Keratinocyte (primary cell): ENCODE measurements around the gene ATAD3A. TPM values are rescaled to one million over a fixed set of nuclear protein-coding genes. Genes with fewer than 3 reads are reported as not detected.

Experiments used
- DNase-seq: peaks from one replicate; pipeline ENCODE4 v3.0.0-alpha.2; 2011; ENCODE audit warnings: low read depth, missing footprints, low spot score
- FAIRE-seq: peaks from 2 replicates; lab custom pipeline; 2011; peaks lifted over from hg19 to GRCh38; lab: Jason Lieb, UNC
- H2AFZ ChIP-seq: 2 replicates; pipeline ENCODE4 v1.6.0; 2012; ENCODE audit warnings: low read length, control low read depth, inconsistent platforms; ENCODE audit not compliant: control insufficient read depth
- H3K27ac ChIP-seq: 2 replicates; pipeline ENCODE4 v1.5.1; 2011; ENCODE audit warnings: low read length; ENCODE audit not compliant: control insufficient read depth, insufficient read depth
- H3K27me3 ChIP-seq: 3 replicates; pipeline ENCODE4 v1.6.0; 2011; ENCODE audit warnings: low read length; ENCODE audit not compliant: control insufficient read depth, insufficient read depth; ENCODE audit errors: extremely low read depth
- H3K36me3 ChIP-seq, 2 experiments: 2 replicates in 1 of 2; 3 replicates in 1 of 2; pipeline ENCODE4 v1.5.1; 2011; ENCODE audit warnings: low read length in 2 of 2, mild to moderate bottlenecking in 1 of 2; ENCODE audit not compliant: control insufficient read depth in 2 of 2, insufficient read depth in 2 of 2; ENCODE audit errors: extremely low read depth in 1 of 2
- H3K4me1 ChIP-seq: 3 replicates; pipeline ENCODE4 v1.5.1; 2011; ENCODE audit warnings: low read length; ENCODE audit not compliant: control insufficient read depth, insufficient read depth; ENCODE audit errors: extremely low read depth
- H3K4me2 ChIP-seq: 3 replicates; pipeline ENCODE4 v1.6.0; 2011; ENCODE audit warnings: low read depth, low read length; ENCODE audit not compliant: control insufficient read depth, insufficient read depth; ENCODE audit errors: extremely low read depth
- H3K4me3 ChIP-seq, 3 experiments: fragments of 200-600 bp in 1 of 3; sonication (generic) in 1 of 3; 2 replicates in 2 of 3; 3 replicates in 1 of 3; pipeline ENCODE4 v1.5.1; 2011 to 2016; ENCODE audit warnings: low read length in 3 of 3, mild to moderate bottlenecking in 3 of 3, control low read depth in 2 of 3, inconsistent platforms in 1 of 3, low read depth in 1 of 3, mixed read lengths in 1 of 3, mixed run types in 1 of 3, moderate library complexity in 1 of 3; ENCODE audit not compliant: control insufficient read depth in 2 of 3, insufficient read depth in 2 of 3; ENCODE audit errors: extremely low read depth in 1 of 3
- H3K79me2 ChIP-seq: 2 replicates; pipeline ENCODE4 v1.6.0; 2012; ENCODE audit warnings: low read length; ENCODE audit not compliant: control insufficient read depth, insufficient read depth
- H3K9ac ChIP-seq: 3 replicates; pipeline ENCODE4 v1.6.0; 2011; ENCODE audit warnings: low read length; ENCODE audit not compliant: control insufficient read depth, insufficient read depth; ENCODE audit errors: extremely low read depth
- H3K9me1 ChIP-seq: 3 replicates; pipeline ENCODE4 v1.6.0; 2011; ENCODE audit warnings: low read length; ENCODE audit not compliant: control insufficient read depth, insufficient read depth; ENCODE audit errors: extremely low read depth
- H3K9me3 ChIP-seq: 2 replicates; pipeline ENCODE4 v1.5.1; 2012; ENCODE audit warnings: low read depth, low read length; ENCODE audit not compliant: control insufficient read depth
- H4K20me1 ChIP-seq: 3 replicates; pipeline ENCODE4 v1.6.0; 2011; ENCODE audit warnings: low read length; ENCODE audit not compliant: control insufficient read depth, insufficient read depth; ENCODE audit errors: extremely low read depth
- EZH2 ChIP-seq: IDR thresholded peaks from one replicate; pipeline ENCODE4 v1.6.1; 2012; ENCODE audit warnings: inconsistent platforms, mild to moderate bottlenecking, low read length, moderate library complexity
- dilution Hi-C: fragments of 300-500 bp; cut with MboI; formaldehyde crosslinking; loops from one replicate; pipeline ENCODE4 v1.7.0; 2020; ENCODE audit warnings: low sequenced_read_pairs; ENCODE audit not compliant: extremely low pct_ligation_motif_present
- polyA plus RNA-seq, 5 experiments: library from polyadenylated mRNA; depleted of rRNA in 3 of 5; stranded (reverse) in 3 of 5; stranded (forward) in 1 of 5; unstranded in 1 of 5; fragments of >200 nt; gene quantifications; 1 replicate in 1 of 5; 2 replicates in 3 of 5; 3 replicates in 1 of 5; pipeline versions ENCODE4 v1.2.1 to v1.2.3, GENCODE V29; 2011 to 2012; ENCODE audit warnings: missing spikeins in 2 of 5, low read depth in 1 of 5, low replicate concordance in 1 of 5
- TF ChIP-seq, protein P1 (sequence below), 3 experiments: IDR thresholded peaks in 1 of 3; conservative IDR thresholded peaks in 1 of 3; optimal IDR thresholded peaks in 1 of 3; 2 replicates in 2 of 3; 3 replicates in 1 of 3; pipeline versions ENCODE3 to v1.5.1; 2011; ENCODE audit warnings: low read length in 3 of 3, mild to moderate bottlenecking in 3 of 3, moderate library complexity in 2 of 3, control low read depth in 1 of 3, inconsistent platforms in 1 of 3; ENCODE audit not compliant: insufficient read depth in 2 of 3; ENCODE audit errors: extremely low read depth in 1 of 3

ATAD3A gene
- polyA plus RNA-seq, 1 donor (not counting 4 experiments of a cell fraction or from before 2014, with no cell fraction given) = 19.9 TPM

DNA sequence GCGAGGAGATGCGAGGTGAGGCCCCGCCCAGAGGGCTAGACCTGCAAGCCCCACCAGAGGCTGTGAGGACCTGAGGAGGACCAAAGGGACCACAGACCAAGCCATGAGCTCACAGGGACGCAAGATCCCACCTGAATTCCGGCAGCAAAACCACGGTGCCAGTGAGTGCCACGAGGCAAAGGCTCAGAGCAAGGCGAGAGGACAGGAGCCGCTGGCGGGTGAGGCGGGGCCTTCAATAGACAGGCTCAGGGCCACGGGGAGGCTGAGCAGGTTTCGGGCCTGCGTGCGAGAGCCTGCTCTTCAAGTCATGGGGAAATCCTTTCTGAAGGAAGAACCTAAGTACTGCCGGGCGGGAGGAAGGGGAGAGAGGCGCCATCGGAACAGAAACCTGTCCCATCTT is 35.5 kb downstream of the ATAD3A start:
- dilution Hi-C loops = no loop called here
- peaks cover 0 to 28% of the 10 kb centered on the region in 2 experiments for H3K36me3 ChIP-seq
- H3K4me3 ChIP-seq = no peak overlapping the region
- H3K9ac ChIP-seq = no peak overlapping the region
- H3K79me2 ChIP-seq = peaks cover 28% of the 10 kb centered on the region
- TF ChIP-seq, protein P1, sequence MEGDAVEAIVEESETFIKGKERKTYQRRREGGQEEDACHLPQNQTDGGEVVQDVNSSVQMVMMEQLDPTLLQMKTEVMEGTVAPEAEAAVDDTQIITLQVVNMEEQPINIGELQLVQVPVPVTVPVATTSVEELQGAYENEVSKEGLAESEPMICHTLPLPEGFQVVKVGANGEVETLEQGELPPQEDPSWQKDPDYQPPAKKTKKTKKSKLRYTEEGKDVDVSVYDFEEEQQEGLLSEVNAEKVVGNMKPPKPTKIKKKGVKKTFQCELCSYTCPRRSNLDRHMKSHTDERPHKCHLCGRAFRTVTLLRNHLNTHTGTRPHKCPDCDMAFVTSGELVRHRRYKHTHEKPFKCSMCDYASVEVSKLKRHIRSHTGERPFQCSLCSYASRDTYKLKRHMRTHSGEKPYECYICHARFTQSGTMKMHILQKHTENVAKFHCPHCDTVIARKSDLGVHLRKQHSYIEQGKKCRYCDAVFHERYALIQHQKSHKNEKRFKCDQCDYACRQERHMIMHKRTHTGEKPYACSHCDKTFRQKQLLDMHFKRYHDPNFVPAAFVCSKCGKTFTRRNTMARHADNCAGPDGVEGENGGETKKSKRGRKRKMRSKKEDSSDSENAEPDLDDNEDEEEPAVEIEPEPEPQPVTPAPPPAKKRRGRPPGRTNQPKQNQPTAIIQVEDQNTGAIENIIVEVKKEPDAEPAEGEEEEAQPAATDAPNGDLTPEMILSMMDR (optimal IDR thresholded peaks at IDR 0.05 in 1 of 3, IDR thresholded peaks at IDR 0.05 in 1 of 3, conservative IDR thresholded peaks at IDR 0.05 in 1 of 3; ENCODE audit: extremely low read depth in 1 of 3, insufficient read depth in 2 of 3, low read length in 3 of 3) = no peak
- TF ChIP-seq EZH2 = no peak
- no peaks in the 10 kb centered on the region for H3K9me3 ChIP-seq
- DNase-seq (no peak), FAIRE-seq (no peak)
- no peak overlapping the region for H3K27ac ChIP-seq
- no peak overlapping the region for H2AFZ ChIP-seq
- H3K4me2 ChIP-seq = no peak overlapping the region
- H3K4me1 ChIP-seq = no peaks in the 10 kb centered on the region
- no peaks in the 10 kb centered on the region for H3K27me3 ChIP-seq
- H4K20me1 ChIP-seq = peaks cover 11% of the 10 kb centered on the region
- no peaks in the 10 kb centered on the region for H3K9me1 ChIP-seq

DNA sequence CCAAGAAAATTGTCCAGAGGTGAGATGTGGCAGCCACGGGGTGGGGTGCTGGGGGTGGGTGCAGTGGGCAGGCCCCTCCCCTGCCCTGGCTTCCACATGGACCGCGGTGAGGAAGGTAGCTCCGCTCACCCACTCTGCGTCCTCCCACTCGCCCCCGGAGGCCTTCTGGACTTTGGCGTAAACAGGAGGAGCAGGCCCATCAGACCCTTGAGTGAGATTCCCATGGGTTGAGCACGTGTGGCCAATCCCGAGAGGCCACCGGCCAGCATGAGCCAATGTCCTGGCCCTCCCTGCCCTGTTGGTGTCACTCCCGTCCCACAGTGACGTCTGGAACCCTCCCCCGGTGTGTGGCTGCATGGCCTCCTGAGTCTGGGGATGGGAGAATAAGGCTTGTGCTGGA is 36.6 kb downstream of the ATAD3A start:
- dilution Hi-C loops = no loop called here
- Histone ChIP-seq H4K20me1 (peaks cover 11% of the 10 kb centered on the region), H3K27ac (no peak overlapping the region), H2AFZ (no peak overlapping the region), H3K79me2 (peaks cover 30% of the 10 kb centered on the region), H3K27me3 (no peaks in the 10 kb centered on the region), H3K4me2 (no peak overlapping the region), H3K36me3 (peaks cover 0 to 22% of the 10 kb centered on the region in 2 experiments), H3K9me1 (no peaks in the 10 kb centered on the region), H3K9ac (no peak overlapping the region), H3K4me3 (no peak overlapping the region), H3K4me1 (no peaks in the 10 kb centered on the region), H3K9me3 (no peaks in the 10 kb centered on the region)
- DNase-seq = no peak
- FAIRE-seq = no peak
- no peak for TF ChIP-seq EZH2
- TF ChIP-seq, protein P1 (optimal IDR thresholded peaks at IDR 0.05 in 1 of 3, IDR thresholded peaks at IDR 0.05 in 1 of 3, conservative IDR thresholded peaks at IDR 0.05 in 1 of 3; ENCODE audit: extremely low read depth in 1 of 3, insufficient read depth in 2 of 3, low read length in 3 of 3) = no peak
